IMR-90 (cell line): ENCODE data around the gene TXNL4A. TPM values are rescaled to one million over a fixed set of nuclear protein-coding genes. Genes with fewer than 3 reads are reported as not detected.

ENCODE experiments used
- ATAC-seq: fragments of 200-7000 bp; cut with Tn5 transposase; 2 replicates; pipeline ENCODE4 v1.9.1; 2020; ENCODE audit warnings: low read depth, mild to moderate bottlenecking, moderate library complexity
- BruUV-seq: library from RNA; stranded (reverse); fragments of 400-500 nt; replicated peaks from 2 replicates; lab custom pipeline; 2021; lab: Mats Ljungman, UMichigan
- CTCF ChIA-PET: fragments of 300-600 bp; formaldehyde crosslinking; extraction: SDS; loops from one replicate; lab custom pipeline; 2021; ENCODE audit warnings: antibody characterized with exemption; lab: Yijun Ruan, JAX
- POLR2A ChIA-PET: fragments of 300-600 bp; sonication (Branson Sonifier 250); formaldehyde crosslinking; loops from one replicate; lab custom pipeline; 2022; ENCODE audit warnings: antibody characterized with exemption; ENCODE audit not compliant: unreplicated experiment; lab: Charles Lee
- DNase-seq: peaks from one replicate; pipeline ENCODE4 v3.0.0; 2013
- H2AFZ ChIP-seq: replicated peaks from 2 replicates; pipeline ENCODE3; 2013; ENCODE audit warnings: low read length, mild to moderate bottlenecking; ENCODE audit not compliant: poor library complexity
- H2AK5ac ChIP-seq: 2 replicates; pipeline ENCODE4 v1.6.1; 2013; ENCODE audit warnings: low read depth, low read length, inconsistent platforms
- H2AK9ac ChIP-seq: replicated peaks from 2 replicates; pipeline ENCODE3; 2013; ENCODE audit warnings: mild to moderate bottlenecking, low read depth, low read length, moderate library complexity; ENCODE audit not compliant: poor library complexity
- H2BK120ac ChIP-seq: 2 replicates; pipeline ENCODE4 v1.6.1; 2013; ENCODE audit warnings: low read depth, low read length, inconsistent platforms
- H2BK15ac ChIP-seq: 3 replicates; pipeline ENCODE4 v1.6.1; 2013; ENCODE audit warnings: low read depth, low read length, inconsistent platforms
- H2BK20ac ChIP-seq: 2 replicates; pipeline ENCODE4 v1.6.1; 2013; ENCODE audit warnings: low read depth, mild to moderate bottlenecking, inconsistent platforms, low read length, moderate library complexity
- H2BK5ac ChIP-seq: 2 replicates; pipeline ENCODE4 v1.6.1; 2013; ENCODE audit warnings: mild to moderate bottlenecking, low read depth, low read length, inconsistent platforms; ENCODE audit not compliant: poor library complexity, severe bottlenecking
- H3K14ac ChIP-seq: replicated peaks from 2 replicates; pipeline ENCODE4 v1.6.1; 2013; ENCODE audit warnings: low read depth, low read length, inconsistent platforms
- H3K18ac ChIP-seq: 2 replicates; pipeline ENCODE4 v1.6.1; 2013; ENCODE audit warnings: low read depth, low read length, control low read depth
- H3K23ac ChIP-seq: 2 replicates; pipeline ENCODE4 v1.6.1; 2013; ENCODE audit warnings: low read depth, low read length, inconsistent platforms
- H3K27ac ChIP-seq: 2 replicates; pipeline ENCODE4 v1.5.1; 2013; ENCODE audit warnings: mild to moderate bottlenecking, control low read depth, low read length; ENCODE audit not compliant: insufficient read depth
- H3K27me3 ChIP-seq: 2 replicates; pipeline ENCODE4 v1.6.1; 2013; ENCODE audit warnings: low read length; ENCODE audit not compliant: control insufficient read depth, insufficient read depth
- H3K36me3 ChIP-seq: 2 replicates; pipeline ENCODE4 v1.6.1; 2013; ENCODE audit warnings: low read length, mixed read lengths; ENCODE audit not compliant: control insufficient read depth, insufficient read depth
- H3K4ac ChIP-seq: 2 replicates; pipeline ENCODE4 v1.6.1; 2013; ENCODE audit warnings: low read depth, low read length, inconsistent platforms
- H3K4me1 ChIP-seq: 2 replicates; pipeline ENCODE4 v1.6.1; 2013; ENCODE audit warnings: low read length, mixed read lengths; ENCODE audit not compliant: control insufficient read depth, insufficient read depth
- H3K4me2 ChIP-seq: 2 replicates; pipeline ENCODE4 v1.6.1; 2013; ENCODE audit warnings: low read depth, mild to moderate bottlenecking, control low read depth, low read length, moderate library complexity
- H3K4me3 ChIP-seq: 2 replicates; pipeline ENCODE4 v1.5.1; 2013; ENCODE audit warnings: low read depth, mild to moderate bottlenecking, control low read depth, low read length, moderate library complexity; ENCODE audit not compliant: insufficient read depth
- H3K56ac ChIP-seq: 2 replicates; pipeline ENCODE4 v1.6.1; 2013; ENCODE audit warnings: low read length, inconsistent platforms; ENCODE audit not compliant: insufficient read depth; ENCODE audit errors: extremely low read depth
- H3K79me1 ChIP-seq, 2 experiments: 2 replicates each; pipeline ENCODE4 v1.6.1; 2013; ENCODE audit warnings: low read length in 2 of 2, inconsistent platforms in 1 of 2, low read depth in 1 of 2
- H3K9ac ChIP-seq: 2 replicates; pipeline ENCODE4 v1.6.1; 2013; ENCODE audit warnings: low read depth, low read length, control low read depth
- H3K9me1 ChIP-seq: 2 replicates; pipeline ENCODE4 v1.6.1; 2013; ENCODE audit warnings: low read length, inconsistent platforms; ENCODE audit not compliant: insufficient read depth
- H3K9me3 ChIP-seq: 2 replicates; pipeline ENCODE4 v1.6.1; 2013; ENCODE audit warnings: low read length; ENCODE audit not compliant: control insufficient read depth, insufficient read depth
- H4K20me1 ChIP-seq: 2 replicates; pipeline ENCODE4 v1.6.1; 2013; ENCODE audit warnings: low read length, inconsistent platforms; ENCODE audit not compliant: insufficient read depth
- H4K5ac ChIP-seq: 2 replicates; pipeline ENCODE4 v1.6.1; 2013; ENCODE audit warnings: mild to moderate bottlenecking, low read depth, low read length, control low read depth
- H4K8ac ChIP-seq, 2 experiments: 2 replicates each; pipeline ENCODE4 v1.6.1; 2013; ENCODE audit warnings: low read depth in 2 of 2, low read length in 2 of 2, control low read depth in 1 of 2, inconsistent platforms in 1 of 2
- H4K91ac ChIP-seq: 2 replicates; pipeline ENCODE4 v1.6.1; 2013; ENCODE audit warnings: low read depth, low read length, inconsistent platforms; ENCODE audit not compliant: insufficient read depth
- BHLHE40 ChIP-seq: fragments of 150-350 bp; IDR thresholded peaks from 2 replicates; pipeline ENCODE4 v1.6.1; 2016; ENCODE audit warnings: mild to moderate bottlenecking, low read depth, low read length
- CEBPB ChIP-seq: IDR thresholded peaks from 2 replicates; pipeline ENCODE4 v1.6.1; 2012; ENCODE audit warnings: low read depth, low read length, improper control_type of control experiment
- CHD1 ChIP-seq: IDR thresholded peaks from 2 replicates; pipeline ENCODE4 v1.6.1; 2012; ENCODE audit warnings: low read depth, low read length, improper control_type of control experiment
- CTCF ChIP-seq: conservative IDR thresholded peaks from 2 replicates; pipeline ENCODE4 v1.5.1; 2012; ENCODE audit warnings: mild to moderate bottlenecking, low read depth, low read length, improper control_type of control experiment
- ELK1 ChIP-seq: fragments of 150-350 bp; IDR thresholded peaks from 2 replicates; pipeline ENCODE4 v1.6.1; 2016; ENCODE audit warnings: low read depth, mild to moderate bottlenecking, low read length, moderate library complexity, borderline replicate concordance
- FOS ChIP-seq: fragments of 150-350 bp; IDR thresholded peaks from 2 replicates; pipeline ENCODE4 v1.6.1; 2016; ENCODE audit warnings: low read depth, low read length
- MAFK ChIP-seq: IDR thresholded peaks from 2 replicates; pipeline ENCODE4 v1.6.1; 2012; ENCODE audit warnings: low read depth, low read length, improper control_type of control experiment
- MXI1 ChIP-seq: IDR thresholded peaks from 2 replicates; pipeline ENCODE4 v1.6.1; 2012; ENCODE audit warnings: low read depth, mild to moderate bottlenecking, low read length, moderate library complexity, borderline replicate concordance
- NFE2L2 ChIP-seq: fragments of 150-350 bp; IDR thresholded peaks from 2 replicates; pipeline ENCODE4 v1.6.1; 2016; ENCODE audit warnings: low read depth, mild to moderate bottlenecking, low read length
- POLR2A ChIP-seq: IDR thresholded peaks from 2 replicates; pipeline ENCODE4 v1.6.1; 2012; ENCODE audit warnings: mild to moderate bottlenecking, low read depth, low read length
- RAD21 ChIP-seq: IDR thresholded peaks from 2 replicates; pipeline ENCODE4 v1.6.1; 2012; ENCODE audit warnings: low read length, improper control_type of control experiment
- RCOR1 ChIP-seq: IDR thresholded peaks from 2 replicates; pipeline ENCODE4 v1.6.1; 2012; ENCODE audit warnings: mild to moderate bottlenecking, low read length, improper control_type of control experiment; ENCODE audit not compliant: insufficient replicate concordance
- RFX5 ChIP-seq: IDR thresholded peaks from 2 replicates; pipeline ENCODE4 v1.8.0; 2012; ENCODE audit warnings: low read depth, mild to moderate bottlenecking, low read length, moderate library complexity
- WGBS, 2 experiments: methylation state at CpG; one replicate each; pipeline versions ENCODE4 v1.1.5 to v1.1.7; 2013; ENCODE audit warnings: missing lambda C conversion rate in 2 of 2; ENCODE audit not compliant: insufficient read length in 1 of 2; ENCODE audit errors: extremely low coverage in 2 of 2; 5-methylcytosine and 5-hydroxymethylcytosine counted together
- dilution Hi-C: fragments of 300-500 bp; cut with HindIII; formaldehyde crosslinking; loops from one replicate; pipeline ENCODE4 v1.14.3; 2018; ENCODE audit warnings: low sequenced_read_pairs; ENCODE audit not compliant: unreplicated experiment
- in situ Hi-C: fragments of 300-500 bp; cut with MboI; formaldehyde crosslinking; loops from 3 replicates; pipeline ENCODE4 v1.14.3; 2019; ENCODE audit warnings: low sequenced_read_pairs, inconsistent platforms, mixed read lengths
- intact Hi-C: fragments of 100-400 bp; cut with micrococcal nuclease; formaldehyde crosslinking; loops from 2 replicates; pipeline ENCODE4 v1.10.0; 2022
- polyA plus RNA-seq, 3 experiments: library from polyadenylated mRNA; depleted of rRNA; stranded (reverse); fragments of >200 nt; gene quantifications; 2 replicates each; pipeline ENCODE4 v1.2.3, GENCODE V29; 2012; ENCODE audit warnings: low replicate concordance in 1 of 3
- total RNA-seq: library from RNA; depleted of rRNA; stranded (reverse); fragments of >200 nt; gene quantifications from 2 replicates; pipeline ENCODE4 v1.2.3, GENCODE V29; 2012
- TF ChIP-seq, protein P1 (sequence below): fragments of 150-350 bp; IDR thresholded peaks from 2 replicates; pipeline ENCODE4 v1.6.1; 2017; ENCODE audit warnings: mild to moderate bottlenecking, antibody characterized with exemption, low read length, low read depth

The TXNL4A gene
- total and polyA plus RNA-seq, 2 of the 4 experiments (the other 2 are of a cell fraction), result 38.7 to 103 TPM

GRCh38 chr18:79921984-79922965 is 66.1 kb downstream of the TXNL4A start:
- Histone ChIP-seq H3K4me1 (no peaks in the 10 kb centered on the region), H3K4me2 (no peak overlapping the region), H4K8ac (no peak overlapping the region), H2BK20ac (no peak overlapping the region), H3K27me3 (no peaks in the 10 kb centered on the region), H2BK120ac (no peak overlapping the region), H3K23ac (no peak overlapping the region), H3K4ac (no peak overlapping the region), H3K36me3 (peaks cover 38% of the 10 kb centered on the region), H3K14ac (no peak overlapping the region), H4K20me1 (peaks cover 13% of the 10 kb centered on the region), H4K5ac (no peak overlapping the region), H3K9ac (no peak overlapping the region), H2BK5ac (no peak overlapping the region), H3K9me3 (no peaks in the 10 kb centered on the region; the same call in 1 of the 2 replicates), H3K79me1 (peaks cover 16 to 39% of the 10 kb centered on the region in 2 experiments; a peak in 3 of 4 replicates), H4K91ac (no peak overlapping the region), H3K4me3 (no peak overlapping the region), H3K9me1 (no peaks in the 10 kb centered on the region), H3K56ac (no peak overlapping the region), H3K18ac (no peak overlapping the region), H3K27ac (no peak overlapping the region), H2AK9ac (no peak overlapping the region), H2AFZ (no peak overlapping the region), H2AK5ac (no peak overlapping the region), H2BK15ac (no peak overlapping the region)
- in situ Hi-C loops (no loop called here), intact Hi-C loops (no loop called here), dilution Hi-C loops (no loop called here)
- BruUV-seq, result no TSS peak
- POLR2A ChIA-PET, result no interaction called here
- ATAC-seq (no peak), DNase-seq (no peak)
- CTCF ChIA-PET, result no interaction called here
- 100% methylated on average over 4 of the region's 24 CpGs; no CpG with 5 or more reads in 1 of the 2 experiments for WGBS, 2 experiments
- TF ChIP-seq CTCF (no peak), NFE2L2 (no peak), CHD1 (no peak), POLR2A (no peak), RFX5 (no peak), MAFK (no peak), BHLHE40 (no peak), ELK1 (no peak), CEBPB (no peak), MXI1 (no peak), FOS (no peak), RCOR1 (no peak), RAD21 (no peak)
- TF ChIP-seq, protein P1, sequence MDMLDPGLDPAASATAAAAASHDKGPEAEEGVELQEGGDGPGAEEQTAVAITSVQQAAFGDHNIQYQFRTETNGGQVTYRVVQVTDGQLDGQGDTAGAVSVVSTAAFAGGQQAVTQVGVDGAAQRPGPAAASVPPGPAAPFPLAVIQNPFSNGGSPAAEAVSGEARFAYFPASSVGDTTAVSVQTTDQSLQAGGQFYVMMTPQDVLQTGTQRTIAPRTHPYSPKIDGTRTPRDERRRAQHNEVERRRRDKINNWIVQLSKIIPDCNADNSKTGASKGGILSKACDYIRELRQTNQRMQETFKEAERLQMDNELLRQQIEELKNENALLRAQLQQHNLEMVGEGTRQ, result no peak
